ENCODE measurements around the gene PTPRB. TPM values are rescaled to one million over a fixed set of nuclear protein-coding genes. Genes with fewer than 3 reads are reported as not detected.
A peak's percentile ranks its signal among the peaks of the same experiment; 100 is the strongest.

Gene PTPRB
- total RNA-seq, 2 donors from 2014 or later, result 22.0 to 26.1 TPM

GRCh38 chr12:70648831-70649230, 11.6 kb upstream of the PTPRB start:
- DNase-seq (ENCODE audit: low spot score), result no peak
- no peak for TF ChIP-seq CTCF (IDR thresholded peaks at IDR 0.05)
- Histone ChIP-seq H3K36me3 (no peaks in the 10 kb centered on the region), H3K4me1 (peaks cover 0 to 44% of the 10 kb centered on the region in 2 donors), H3K4me3 (no peak overlapping the region), H3K9me3 (no peaks in the 10 kb centered on the region), H3K27me3 (no peaks in the 10 kb centered on the region), H3K27ac (peak overlapping the region; percentile 7 to 19)

GRCh38 chr12:70648191-70648590, 11.0 kb upstream of the PTPRB start:
- Histone ChIP-seq H3K27ac (peak overlapping the region; percentile 7 to 19), H3K9me3 (no peaks in the 10 kb centered on the region), H3K4me3 (no peak overlapping the region), H3K27me3 (no peaks in the 10 kb centered on the region), H3K4me1 (peaks cover 0 to 44% of the 10 kb centered on the region in 2 donors), H3K36me3 (no peaks in the 10 kb centered on the region)
- DNase-seq (ENCODE audit: low spot score), result no peak
- no peak for TF ChIP-seq CTCF (IDR thresholded peaks at IDR 0.05)

GRCh38 chr12:70646850-70647249, 9.6 kb upstream of the PTPRB start:
- Histone ChIP-seq H3K9me3 (no peaks in the 10 kb centered on the region), H3K36me3 (no peaks in the 10 kb centered on the region), H3K4me1 (peaks cover 0 to 44% of the 10 kb centered on the region in 2 donors), H3K27me3 (no peaks in the 10 kb centered on the region), H3K4me3 (no peak overlapping the region), H3K27ac (no peak overlapping the region)
- no peak for TF ChIP-seq CTCF (IDR thresholded peaks at IDR 0.05)
- no peak for DNase-seq (ENCODE audit: low spot score)

- no peak overlapping the region for H3K4me3 ChIP-seq
- H3K27me3 ChIP-seq, result no peaks in the 10 kb centered on the region
- TF ChIP-seq CTCF (IDR thresholded peaks at IDR 0.05), result no peak
- no peaks in the 10 kb centered on the region for H3K36me3 ChIP-seq
- peak; percentile 83 for DNase-seq (ENCODE audit: low spot score)
- H3K4me1 ChIP-seq, result peaks cover 0 to 44% of the 10 kb centered on the region in 2 donors
- no peaks in the 10 kb centered on the region for H3K9me3 ChIP-seq
- peak overlapping the region; percentile 3 to 28 for H3K27ac ChIP-seq
Measured at GRCh38 chr12:70645494-70646317, 8.5 kb upstream of the PTPRB start.

- H3K27me3 ChIP-seq, result no peaks in the 10 kb centered on the region
- no peaks in the 10 kb centered on the region for H3K36me3 ChIP-seq
- peak overlapping the region in 1 of 2 donors; percentile 3 for H3K27ac ChIP-seq
- peaks cover 0 to 44% of the 10 kb centered on the region in 2 donors for H3K4me1 ChIP-seq
- no peak overlapping the region for H3K4me3 ChIP-seq
- DNase-seq (ENCODE audit: low spot score), result no peak
- no peak for TF ChIP-seq CTCF (IDR thresholded peaks at IDR 0.05)
- H3K9me3 ChIP-seq, result no peaks in the 10 kb centered on the region
Measured at GRCh38 chr12:70644861-70645260, 7.6 kb upstream of the PTPRB start.
